HCT116 (cell line): ENCODE results near the gene ALDH8A1. TPM values are rescaled to one million over a fixed set of nuclear protein-coding genes. Genes with fewer than 3 reads are reported as not detected.

Experiments
- ATAC-seq: fragments of 200-7000 bp; cut with Tn5 transposase; 2 replicates; pipeline ENCODE4 v1.9.1; 2020; ENCODE audit warnings: mild to moderate bottlenecking, moderate library complexity
- BruUV-seq: library from RNA; stranded (reverse); fragments of 400-500 nt; replicated peaks from 2 replicates; lab custom pipeline; 2021; lab: Mats Ljungman, UMichigan
- CTCF ChIA-PET: fragments of 300-600 bp; sonication (Branson Sonifier 250); formaldehyde crosslinking; loops from one replicate; lab custom pipeline; 2021; ENCODE audit warnings: antibody characterized with exemption; lab: Charles Lee
- POLR2A ChIA-PET: fragments of 300-600, 350-600 bp; sonication (Branson Sonifier 250); formaldehyde crosslinking; loops from one replicate; lab custom pipeline; 2021; ENCODE audit warnings: antibody characterized with exemption; lab: Charles Lee
- RAD21 ChIA-PET, 2 experiments: fragments of 300-600 bp; sonication (Branson Sonifier 250); formaldehyde crosslinking; loops; one replicate each; lab custom pipeline; 2023; ENCODE audit warnings: low total read pairs in 2 of 2; ENCODE audit not compliant: uncharacterized antibody in 2 of 2, unreplicated experiment in 2 of 2, low non-redundant PET in 1 of 2; lab: Charles Lee
- DNase-seq: peaks from one replicate; pipeline ENCODE4 v3.0.0-alpha.2; 2010; ENCODE audit warnings: low read depth, low spot score
- H2AFZ ChIP-seq: fragments of 200-600 bp; shearing (Covaris generic), sonication (generic); 2 replicates; pipeline ENCODE4 v1.6.1; 2017; ENCODE audit warnings: low read depth, mixed run types, mixed read lengths, antibody characterized with exemption, low read length; ENCODE audit not compliant: poor library complexity, severe bottlenecking
- H3K27ac ChIP-seq: 2 replicates; pipeline ENCODE4 v1.5.1; 2012; ENCODE audit warnings: low read depth, low read length
- H3K27me3 ChIP-seq: fragments of 200-600 bp; sonication (generic); 2 replicates; pipeline ENCODE4 v1.6.1; 2016; ENCODE audit warnings: mixed run types, low read length, mixed read lengths; ENCODE audit not compliant: insufficient read depth
- H3K36me3 ChIP-seq, 2 experiments: fragments of 200-500 bp in 1 of 2; fragments of 200-600 bp in 1 of 2; sonication (Bioruptor generic) in 1 of 2; sonication (generic) in 1 of 2; 2 replicates each; pipeline versions ENCODE4 v1.5.1 to v1.6.1; 2014 to 2016; ENCODE audit warnings: low read length in 2 of 2, inconsistent platforms in 1 of 2, mixed read lengths in 1 of 2, mixed run types in 1 of 2; ENCODE audit not compliant: insufficient read depth in 2 of 2, control insufficient read depth in 1 of 2
- H3K4me1 ChIP-seq, 2 experiments: fragments of 200-600 bp in 1 of 2; sonication (generic) in 1 of 2; 2 replicates each; pipeline versions ENCODE4 v1.5.1 to v1.6.1; 2012 to 2017; ENCODE audit warnings: low read length in 2 of 2, inconsistent platforms in 1 of 2, mild to moderate bottlenecking in 1 of 2, mixed read lengths in 1 of 2, mixed run types in 1 of 2, moderate library complexity in 1 of 2; ENCODE audit not compliant: insufficient read depth in 2 of 2, control insufficient read depth in 1 of 2
- H3K4me2 ChIP-seq: fragments of 200-600 bp; sonication (generic); 2 replicates; pipeline ENCODE4 v1.6.1; 2017; ENCODE audit warnings: mixed run types, low read length, mixed read lengths
- H3K4me3 ChIP-seq, 2 experiments: fragments of 200-600 bp in 1 of 2; sonication (generic) in 1 of 2; replicated peaks in 1 of 2; 2 replicates each; pipeline ENCODE4 v1.5.1; 2011 to 2016; ENCODE audit warnings: low read length in 2 of 2, control low read depth in 1 of 2, low read depth in 1 of 2, mild to moderate bottlenecking in 1 of 2, mixed read lengths in 1 of 2, mixed run types in 1 of 2
- H3K79me2 ChIP-seq: fragments of 200-600 bp; sonication (generic); 2 replicates; pipeline ENCODE4 v1.6.1; 2017; ENCODE audit warnings: mild to moderate bottlenecking, mixed run types, low read length, moderate library complexity, mixed read lengths; ENCODE audit not compliant: insufficient read depth
- H3K9ac ChIP-seq: fragments of 200-600 bp; sonication (generic); 2 replicates; pipeline ENCODE4 v1.6.1; 2016; ENCODE audit warnings: low read length, mixed read lengths
- H3K9me2 ChIP-seq: fragments of 200-600 bp; sonication (generic), shearing (Covaris generic); 2 replicates; pipeline ENCODE4 v1.6.1; 2017; ENCODE audit warnings: mixed run types, mild to moderate bottlenecking, moderate library complexity; ENCODE audit not compliant: insufficient read depth
- H3K9me3 ChIP-seq, 2 experiments: fragments of 200-500 bp in 1 of 2; fragments of 200-600 bp in 1 of 2; sonication (Bioruptor generic) in 1 of 2; sonication (generic) in 1 of 2; 2 replicates each; pipeline ENCODE4 v1.6.1; 2014 to 2017; ENCODE audit warnings: low read length in 2 of 2, mixed read lengths in 2 of 2, inconsistent platforms in 1 of 2, low read depth in 1 of 2, mild to moderate bottlenecking in 1 of 2, mixed run types in 1 of 2, moderate library complexity in 1 of 2; ENCODE audit not compliant: control insufficient read depth in 1 of 2, insufficient read depth in 1 of 2
- H4K20me1 ChIP-seq: fragments of 200-600 bp; sonication (generic), shearing (Covaris generic); 2 replicates; pipeline ENCODE4 v1.6.1; 2017; ENCODE audit warnings: mixed run types, mild to moderate bottlenecking, moderate library complexity; ENCODE audit not compliant: insufficient read depth
- CEBPB ChIP-seq: IDR thresholded peaks from 2 replicates; pipeline ENCODE4 v1.6.1; 2012; ENCODE audit warnings: low read depth
- EGR1 ChIP-seq: IDR thresholded peaks from 2 replicates; pipeline ENCODE4 v1.6.1; 2012; ENCODE audit warnings: low read depth
- EZH2 ChIP-seq: fragments of 200-600 bp; sonication (generic); IDR thresholded peaks from 2 replicates; pipeline ENCODE4 v1.6.1; 2017; ENCODE audit warnings: antibody characterized with exemption, mixed run types
- POLR2AphosphoS5 ChIP-seq: IDR thresholded peaks from 2 replicates; pipeline ENCODE4 v1.6.1; 2011; ENCODE audit warnings: mild to moderate bottlenecking, low read depth, low read length, moderate library complexity
- SIN3A ChIP-seq: IDR thresholded peaks from 2 replicates; pipeline ENCODE4 v1.6.1; 2012; ENCODE audit warnings: low read depth
- SRF ChIP-seq: IDR thresholded peaks from 2 replicates; pipeline ENCODE4 v1.6.1; 2012; ENCODE audit warnings: low read depth
- TCF7L2 ChIP-seq: IDR thresholded peaks from 2 replicates; pipeline ENCODE4 v1.7.0; 2011; ENCODE audit warnings: borderline replicate concordance, inconsistent platforms; ENCODE audit not compliant: insufficient read depth, insufficient read length; ENCODE audit errors: extremely low read depth
- YY1 ChIP-seq: IDR thresholded peaks from 2 replicates; pipeline ENCODE4 v1.6.1; 2011; ENCODE audit warnings: low read length, low read depth, moderate library complexity, mild to moderate bottlenecking; ENCODE audit not compliant: insufficient replicate concordance; ENCODE audit errors: extremely low read depth
- ZNF274 ChIP-seq: fragments of 200-500 bp; sonication (Bioruptor generic); IDR thresholded peaks from 2 replicates; pipeline ENCODE4 v1.6.1; 2014; ENCODE audit warnings: mild to moderate bottlenecking, low read depth, low read length, inconsistent platforms
- intact Hi-C: fragments of 100-400 bp; cut with micrococcal nuclease; formaldehyde crosslinking; loops from 2 replicates; pipeline ENCODE4 v1.10.0; 2022
- total RNA-seq: library from RNA; stranded (reverse); gene quantifications from one replicate; pipeline ENCODE4 v1.2.1, GENCODE V29; 2021; ENCODE audit not compliant: unreplicated experiment
- TF ChIP-seq, protein P1 (sequence below): IDR thresholded peaks from 2 replicates; pipeline ENCODE4 v1.6.1; 2012; ENCODE audit warnings: low read depth

Gene ALDH8A1
- total RNA-seq, 1 experiment from 2014 or later = 1.4 TPM

DNA sequence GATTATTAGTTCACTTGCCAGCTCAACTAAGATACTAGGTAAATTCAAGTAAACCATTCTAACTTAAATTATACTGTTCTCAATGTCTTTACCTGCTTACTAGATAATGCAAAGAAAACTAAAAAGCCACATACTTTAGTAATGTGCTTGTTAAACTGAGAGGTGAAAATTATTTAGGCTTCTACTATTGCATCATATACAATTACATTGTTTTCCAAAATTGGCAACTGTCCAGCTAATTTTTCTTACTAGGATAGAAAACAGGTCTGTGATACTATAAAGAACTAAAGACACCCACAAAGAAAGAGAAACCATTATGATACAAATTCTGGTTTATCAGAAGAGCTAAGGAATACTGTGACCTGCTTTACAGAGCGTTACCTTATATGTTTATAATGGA, 45.6 kb upstream of the ALDH8A1 start:
- H3K9ac ChIP-seq = no peak overlapping the region
- intact Hi-C loops = no loop called here
- H4K20me1 ChIP-seq = 0 out of 2 replicates have a peak, but pooled peaks cover 2% of the 10 kb centered on the region
- H2AFZ ChIP-seq = no peak overlapping the region
- CTCF ChIA-PET = interaction anchor here (1.0 to 1.7 kb wide), 2 partner anchors 8 to 55 kb away, joined by 3 to 6 read pairs; no protein-coding TSS in a partner anchor
- H3K9me2 ChIP-seq = no peaks in the 10 kb centered on the region
- DNase-seq = no peak
- no peaks in the 10 kb centered on the region for H3K9me3 ChIP-seq
- no peak for ATAC-seq
- no peak overlapping the region for H3K4me3 ChIP-seq
- BruUV-seq = no TSS peak
- RAD21 ChIA-PET = no interaction called here
- H3K36me3 ChIP-seq = peaks cover 8 to 13% of the 10 kb centered on the region in 2 experiments; a peak in 2 of 4 replicates
- no peak overlapping the region for H3K27ac ChIP-seq
- TF ChIP-seq CEBPB (no peak), SIN3A (no peak), EZH2 (no peak)
- TF ChIP-seq, protein P1, sequence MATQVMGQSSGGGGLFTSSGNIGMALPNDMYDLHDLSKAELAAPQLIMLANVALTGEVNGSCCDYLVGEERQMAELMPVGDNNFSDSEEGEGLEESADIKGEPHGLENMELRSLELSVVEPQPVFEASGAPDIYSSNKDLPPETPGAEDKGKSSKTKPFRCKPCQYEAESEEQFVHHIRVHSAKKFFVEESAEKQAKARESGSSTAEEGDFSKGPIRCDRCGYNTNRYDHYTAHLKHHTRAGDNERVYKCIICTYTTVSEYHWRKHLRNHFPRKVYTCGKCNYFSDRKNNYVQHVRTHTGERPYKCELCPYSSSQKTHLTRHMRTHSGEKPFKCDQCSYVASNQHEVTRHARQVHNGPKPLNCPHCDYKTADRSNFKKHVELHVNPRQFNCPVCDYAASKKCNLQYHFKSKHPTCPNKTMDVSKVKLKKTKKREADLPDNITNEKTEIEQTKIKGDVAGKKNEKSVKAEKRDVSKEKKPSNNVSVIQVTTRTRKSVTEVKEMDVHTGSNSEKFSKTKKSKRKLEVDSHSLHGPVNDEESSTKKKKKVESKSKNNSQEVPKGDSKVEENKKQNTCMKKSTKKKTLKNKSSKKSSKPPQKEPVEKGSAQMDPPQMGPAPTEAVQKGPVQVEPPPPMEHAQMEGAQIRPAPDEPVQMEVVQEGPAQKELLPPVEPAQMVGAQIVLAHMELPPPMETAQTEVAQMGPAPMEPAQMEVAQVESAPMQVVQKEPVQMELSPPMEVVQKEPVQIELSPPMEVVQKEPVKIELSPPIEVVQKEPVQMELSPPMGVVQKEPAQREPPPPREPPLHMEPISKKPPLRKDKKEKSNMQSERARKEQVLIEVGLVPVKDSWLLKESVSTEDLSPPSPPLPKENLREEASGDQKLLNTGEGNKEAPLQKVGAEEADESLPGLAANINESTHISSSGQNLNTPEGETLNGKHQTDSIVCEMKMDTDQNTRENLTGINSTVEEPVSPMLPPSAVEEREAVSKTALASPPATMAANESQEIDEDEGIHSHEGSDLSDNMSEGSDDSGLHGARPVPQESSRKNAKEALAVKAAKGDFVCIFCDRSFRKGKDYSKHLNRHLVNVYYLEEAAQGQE = no peak
- H3K79me2 ChIP-seq = no peaks in the 10 kb centered on the region
- POLR2A ChIA-PET = no interaction called here
- no peak overlapping the region for H3K4me2 ChIP-seq
- H3K27me3 ChIP-seq = no peaks in the 10 kb centered on the region
- no peaks in the 10 kb centered on the region for H3K4me1 ChIP-seq

DNA sequence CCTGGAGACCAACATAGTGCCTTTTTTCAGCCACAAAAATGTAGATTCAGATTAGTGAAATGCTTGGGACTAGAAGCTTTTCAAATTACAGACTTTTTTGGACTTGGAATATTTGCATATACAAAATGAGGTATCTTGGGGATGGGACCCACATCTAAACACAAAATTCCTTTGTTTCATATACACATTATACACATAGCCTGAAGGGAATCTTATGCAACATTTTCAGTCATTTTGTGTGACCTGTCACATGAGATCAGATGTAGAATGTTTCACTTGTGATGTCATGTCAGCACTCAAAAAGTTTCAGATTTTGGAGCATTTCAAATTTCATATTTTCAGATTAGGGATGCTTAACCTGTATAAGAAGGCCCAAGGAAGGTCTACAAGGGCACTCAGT, 44.5 kb upstream of the ALDH8A1 start:
- H3K27ac ChIP-seq = no peak overlapping the region
- H3K36me3 ChIP-seq = peaks cover 8 to 13% of the 10 kb centered on the region in 2 experiments; a peak in 2 of 4 replicates
- TF ChIP-seq SRF = no peak
- no peak for TF ChIP-seq ZNF274
- TF ChIP-seq POLR2AphosphoS5 = no peak
- no peak for TF ChIP-seq EGR1
- TF ChIP-seq CEBPB = no peak
- no peak for TF ChIP-seq TCF7L2
- TF ChIP-seq, protein P1 = no peak
- TF ChIP-seq YY1 = no peak
- TF ChIP-seq, all 23 proteins: peak for 0
- CTCF ChIA-PET = interaction anchor here (1.0 to 2.3 kb wide), 3 partner anchors 8 to 54 kb away, joined by 3 to 9 read pairs (median 6); no protein-coding TSS in a partner anchor
- POLR2A ChIA-PET = no interaction called here
- Histone ChIP-seq H3K27me3 (no peaks in the 10 kb centered on the region), H4K20me1 (0 out of 2 replicates have a peak, but pooled peaks cover 2% of the 10 kb centered on the region), H2AFZ (no peak overlapping the region), H3K79me2 (no peaks in the 10 kb centered on the region), H3K4me1 (no peaks in the 10 kb centered on the region), H3K9ac (no peak overlapping the region), H3K9me2 (no peaks in the 10 kb centered on the region), H3K4me2 (no peak overlapping the region), H3K4me3 (no peak overlapping the region), H3K9me3 (no peaks in the 10 kb centered on the region)
- ATAC-seq = no peak
- RAD21 ChIA-PET = no interaction called here
- DNase-seq = no peak
- no TSS peak for BruUV-seq
- intact Hi-C loops = no loop called here
